ENCODE results near the gene TRIP10. TPM values are rescaled to one million over a fixed set of nuclear protein-coding genes. Genes with fewer than 3 reads are reported as not detected.
"Not testable (repeated sequence)": the region's sequence is repeated elsewhere in the genome, so short reads cannot be mapped to it uniquely, and the experiment has no call there.

The TRIP10 gene, protein sequence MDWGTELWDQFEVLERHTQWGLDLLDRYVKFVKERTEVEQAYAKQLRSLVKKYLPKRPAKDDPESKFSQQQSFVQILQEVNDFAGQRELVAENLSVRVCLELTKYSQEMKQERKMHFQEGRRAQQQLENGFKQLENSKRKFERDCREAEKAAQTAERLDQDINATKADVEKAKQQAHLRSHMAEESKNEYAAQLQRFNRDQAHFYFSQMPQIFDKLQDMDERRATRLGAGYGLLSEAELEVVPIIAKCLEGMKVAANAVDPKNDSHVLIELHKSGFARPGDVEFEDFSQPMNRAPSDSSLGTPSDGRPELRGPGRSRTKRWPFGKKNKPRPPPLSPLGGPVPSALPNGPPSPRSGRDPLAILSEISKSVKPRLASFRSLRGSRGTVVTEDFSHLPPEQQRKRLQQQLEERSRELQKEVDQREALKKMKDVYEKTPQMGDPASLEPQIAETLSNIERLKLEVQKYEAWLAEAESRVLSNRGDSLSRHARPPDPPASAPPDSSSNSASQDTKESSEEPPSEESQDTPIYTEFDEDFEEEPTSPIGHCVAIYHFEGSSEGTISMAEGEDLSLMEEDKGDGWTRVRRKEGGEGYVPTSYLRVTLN
- total RNA-seq: 129 TPM

GRCh38 chr19:6739390-6739882 is at the start of gene TRIP10:
TSS of gene TRIP10 (plus strand) at chr19:6739680. CDS start at chr19:6739762, 82 bp downstream.
- peak; percentile 48 for ATAC-seq

GRCh38 chr19:6690160-6690885 is 49.2 kb upstream of the TRIP10 start:
- no peak for ATAC-seq

DNA sequence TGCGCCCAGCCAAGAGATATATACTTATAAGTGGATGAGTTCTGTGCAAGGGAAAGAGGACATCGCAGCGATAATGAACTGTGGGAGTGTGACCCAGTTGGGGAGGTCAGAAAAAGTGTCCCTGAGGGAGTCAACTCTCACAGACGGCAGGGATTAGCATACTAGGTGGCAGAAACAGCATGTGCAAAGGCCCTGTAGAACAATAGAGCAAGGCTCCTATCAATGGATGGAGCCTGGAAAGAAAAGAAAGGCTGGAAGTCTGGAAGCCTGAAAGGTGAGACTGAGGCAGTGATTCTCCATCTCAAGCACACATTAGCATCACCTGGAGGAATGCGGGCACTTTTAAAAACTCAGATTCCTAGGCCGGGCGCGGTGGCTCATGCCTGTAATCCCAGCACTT is 48.1 kb upstream of the TRIP10 start:
- ATAC-seq: no peak

- ATAC-seq: no peak
These were observed 47.5 kb upstream of the TRIP10 start for GRCh38 chr19:6692027-6692426.

GRCh38 chr19:6693056-6693471 is 46.4 kb upstream of the TRIP10 start:
- ATAC-seq: no peak

- no peak for ATAC-seq
These were observed 45.8 kb upstream of the TRIP10 start for GRCh38 chr19:6693681-6694080.

- ATAC-seq: no peak
These were observed 45.2 kb upstream of the TRIP10 start for GRCh38 chr19:6694147-6694815.

DNA sequence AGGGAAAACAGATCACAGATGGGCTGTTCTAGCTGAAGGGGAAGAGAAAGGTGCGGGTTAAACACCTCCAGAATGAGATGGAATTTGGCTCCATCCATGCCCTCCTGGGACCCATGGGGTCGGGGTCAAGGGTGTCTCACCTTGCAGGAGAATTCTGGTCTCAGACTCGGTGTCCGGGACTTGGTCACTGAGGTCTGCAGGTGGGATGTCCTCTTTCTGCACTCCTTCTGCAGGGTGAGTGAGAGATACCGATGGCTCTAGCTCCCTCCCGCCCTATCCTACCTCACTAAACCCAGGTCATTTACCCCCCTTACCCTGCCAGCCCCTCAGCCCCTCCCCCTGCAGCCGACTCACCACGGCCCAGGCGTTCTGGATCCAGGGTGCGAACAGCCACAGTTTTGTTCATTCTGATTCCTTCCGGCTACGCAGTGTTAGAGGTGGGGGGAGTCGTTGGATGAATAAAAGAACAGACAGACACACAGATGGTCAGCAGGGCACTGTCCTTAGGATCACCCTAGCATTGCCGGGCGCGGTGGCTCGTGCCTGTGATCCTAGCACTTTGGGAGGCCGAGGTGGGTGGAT is 43.1 kb upstream of the TRIP10 start:
- ATAC-seq: no peak

DNA sequence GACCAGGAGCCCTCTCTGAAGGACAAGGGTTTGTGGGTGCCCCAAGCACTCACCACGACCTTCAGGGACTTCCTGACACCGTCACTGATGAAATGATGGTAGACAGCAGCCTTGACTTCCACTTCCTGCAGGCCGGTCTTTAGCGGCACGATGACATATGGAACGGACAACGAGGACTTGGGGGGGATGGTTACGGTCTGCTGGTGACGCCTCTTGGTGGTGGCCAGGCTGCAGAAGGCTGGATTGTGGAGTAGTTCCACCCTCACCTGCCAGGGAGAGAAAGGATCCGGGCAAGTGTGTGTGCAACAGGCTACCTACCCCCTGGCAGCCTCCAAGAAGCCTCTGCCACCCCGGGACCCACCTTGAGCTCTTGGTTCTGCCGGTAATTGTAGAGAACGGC is 42.2 kb upstream of the TRIP10 start:
- ATAC-seq: no peak

DNA sequence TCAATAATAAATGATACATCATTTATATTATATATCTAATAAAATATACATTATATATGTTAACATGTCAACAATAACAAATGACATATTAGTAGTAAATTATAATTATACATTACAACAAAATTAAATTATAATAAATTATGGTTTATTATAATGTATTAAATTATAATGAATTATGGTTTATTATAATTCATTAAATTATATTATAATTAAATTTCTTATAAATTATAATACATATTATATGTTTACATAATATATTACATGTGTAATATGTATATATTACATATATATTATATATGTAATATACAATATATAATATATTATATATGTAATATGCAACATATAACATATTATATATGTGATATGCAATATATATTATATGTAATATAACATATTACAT is 39.5 kb upstream of the TRIP10 start:
- ATAC-seq: no peak

DNA sequence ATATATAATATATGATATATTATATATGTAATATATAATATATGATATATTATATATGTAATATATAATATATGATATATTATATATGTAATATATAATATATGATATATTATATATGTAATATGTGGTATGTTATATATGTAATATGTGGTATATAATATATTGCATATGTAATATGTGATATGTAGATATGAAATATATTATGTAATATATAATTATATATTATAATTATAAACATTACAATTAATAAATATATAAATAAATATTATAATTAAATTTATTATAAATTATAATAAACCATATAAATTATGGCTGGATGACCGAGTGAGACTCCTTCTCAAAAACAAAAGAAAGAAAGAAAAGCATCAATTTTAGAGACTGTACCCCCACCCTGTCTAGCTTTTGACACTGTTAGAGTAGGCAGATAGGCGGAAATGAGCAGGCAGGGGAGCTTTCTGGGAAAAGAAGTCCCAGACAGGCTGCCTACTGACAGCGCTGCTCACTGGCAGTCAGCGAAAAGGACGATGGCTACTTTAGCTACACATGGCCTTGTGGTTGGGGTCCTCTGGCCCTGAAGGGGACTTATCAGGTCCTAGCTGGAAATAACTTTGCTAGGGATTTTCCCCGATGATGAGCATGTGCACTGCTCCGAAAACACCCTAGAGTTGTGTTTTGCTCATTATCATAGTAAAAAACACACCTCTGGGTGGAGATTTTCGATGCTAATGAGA is 38.7 kb upstream of the TRIP10 start:
- ATAC-seq: no peak

GRCh38 chr19:6705931-6706632 is 33.4 kb upstream of the TRIP10 start:
- ATAC-seq: peak; percentile 40

DNA sequence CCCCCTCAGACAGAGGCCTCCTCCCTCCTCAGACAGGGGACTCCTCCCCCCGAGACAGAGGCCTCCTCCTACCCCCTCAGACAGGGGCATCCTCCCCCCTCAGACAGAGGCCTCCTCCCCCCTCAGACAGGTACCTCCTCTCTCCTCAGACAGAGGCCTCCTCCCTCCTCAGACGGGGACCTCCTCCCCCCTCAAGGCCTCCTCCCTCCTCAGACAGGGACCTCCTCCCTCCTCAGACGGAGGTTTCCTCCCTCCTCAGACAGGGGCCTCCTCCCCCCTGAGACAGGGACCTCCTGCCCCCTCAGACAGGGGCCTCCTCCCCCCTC is 32.9 kb upstream of the TRIP10 start:
- ATAC-seq: peak; percentile 41

GRCh38 chr19:6707011-6707657 is 32.3 kb upstream of the TRIP10 start:
- ATAC-seq: no peak

DNA sequence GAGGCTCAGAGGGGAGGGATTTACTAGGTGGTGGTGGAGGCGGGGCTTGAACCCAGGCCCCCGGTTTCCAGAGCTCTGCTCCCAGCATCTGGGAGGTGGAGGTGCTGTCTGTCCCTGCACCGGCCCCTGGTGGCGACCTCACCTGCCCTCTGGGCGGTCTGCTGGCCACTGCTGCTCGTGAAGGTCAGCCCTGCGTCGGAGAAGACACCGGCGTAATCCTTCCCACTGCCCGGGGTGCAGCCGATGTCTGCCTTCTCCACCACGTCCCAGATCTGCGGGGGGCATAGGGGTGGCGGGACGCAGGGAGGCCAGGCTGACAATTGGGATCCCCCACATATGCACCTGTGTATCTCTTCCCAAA is 31.8 kb upstream of the TRIP10 start:
- no peak for ATAC-seq

GRCh38 chr19:6708346-6708745 is 31.1 kb upstream of the TRIP10 start:
- no peak for ATAC-seq

GRCh38 chr19:6708913-6709312 is 30.6 kb upstream of the TRIP10 start:
- not testable (repeated sequence) for ATAC-seq

DNA sequence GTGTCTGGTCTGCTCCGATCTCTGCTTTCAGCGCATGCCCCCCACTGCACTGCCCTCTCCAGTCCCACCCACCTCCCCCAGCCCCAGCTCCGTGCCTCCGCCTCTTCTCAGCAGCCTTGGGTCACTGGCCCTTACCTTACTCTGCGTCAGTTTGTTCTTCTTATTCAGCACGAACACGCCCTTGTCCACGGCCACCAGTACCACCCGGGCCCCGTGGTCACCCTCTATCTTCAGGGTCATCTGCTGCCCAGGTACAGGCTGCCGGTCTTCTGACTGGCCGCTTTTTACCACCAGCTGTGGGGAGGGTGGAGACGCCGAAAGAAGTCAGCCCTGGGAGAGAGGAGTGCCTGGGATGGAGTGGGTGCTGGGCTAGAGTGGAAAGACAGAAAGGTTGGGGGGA is 29.9 kb upstream of the TRIP10 start:
- ATAC-seq: no peak

- no peak for ATAC-seq
These were observed 29.0 kb upstream of the TRIP10 start for GRCh38 chr19:6710273-6711077.

DNA sequence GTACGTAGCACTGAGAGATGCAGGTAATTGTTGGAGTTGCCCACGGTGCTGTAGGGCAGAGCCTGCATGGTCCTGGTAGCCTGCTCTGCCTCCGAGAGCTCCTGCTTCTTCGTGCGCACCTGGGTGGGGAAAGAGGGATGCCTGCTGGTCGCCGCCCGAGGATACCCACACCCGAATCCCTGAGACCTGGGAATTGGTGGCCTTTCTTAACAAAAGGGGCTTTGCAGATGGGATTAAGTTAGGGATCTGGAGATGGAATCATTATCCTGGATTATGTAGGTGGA is 28.5 kb upstream of the TRIP10 start:
- ATAC-seq: no peak
